HS-5 (cell line): ENCODE results near the gene MORC3.

ENCODE experiments used
- DNase-seq: peaks from one replicate; pipeline ENCODE4 v3.0.0-alpha.2; 2012; ENCODE audit warnings: low read depth

The MORC3 gene

DNA sequence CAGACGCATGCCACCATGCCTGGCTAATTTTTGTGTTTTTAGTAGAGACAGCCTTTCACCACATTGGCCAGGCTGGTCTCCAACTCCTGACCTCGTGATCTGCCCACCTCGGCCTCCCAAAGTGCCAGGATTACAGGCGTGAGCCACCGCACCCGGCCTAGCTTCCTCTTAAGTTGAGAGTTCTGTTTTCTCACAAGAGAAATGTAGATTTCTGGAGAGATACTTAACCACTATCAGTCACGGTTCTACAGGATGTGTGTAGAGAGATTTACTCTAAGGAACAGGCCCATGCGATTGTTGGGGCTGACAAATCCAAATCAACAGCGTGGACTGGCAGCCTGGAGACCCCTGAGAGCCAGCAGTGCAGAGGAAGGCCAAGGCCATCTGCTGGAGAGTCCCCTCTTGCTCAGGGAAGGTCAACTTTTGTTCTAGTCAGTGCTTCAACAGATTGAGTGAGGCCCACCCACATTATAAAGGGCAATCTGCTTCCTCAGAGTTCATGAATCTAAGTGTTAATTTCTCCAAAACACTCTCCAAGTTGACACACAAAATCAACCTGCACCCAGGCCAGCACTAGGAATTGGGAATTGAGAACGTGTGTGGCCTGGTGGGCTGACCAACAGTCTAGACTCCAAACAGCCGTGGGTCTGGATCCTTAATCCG is 103.9 kb downstream of the MORC3 start:
- no peak for DNase-seq

DNA sequence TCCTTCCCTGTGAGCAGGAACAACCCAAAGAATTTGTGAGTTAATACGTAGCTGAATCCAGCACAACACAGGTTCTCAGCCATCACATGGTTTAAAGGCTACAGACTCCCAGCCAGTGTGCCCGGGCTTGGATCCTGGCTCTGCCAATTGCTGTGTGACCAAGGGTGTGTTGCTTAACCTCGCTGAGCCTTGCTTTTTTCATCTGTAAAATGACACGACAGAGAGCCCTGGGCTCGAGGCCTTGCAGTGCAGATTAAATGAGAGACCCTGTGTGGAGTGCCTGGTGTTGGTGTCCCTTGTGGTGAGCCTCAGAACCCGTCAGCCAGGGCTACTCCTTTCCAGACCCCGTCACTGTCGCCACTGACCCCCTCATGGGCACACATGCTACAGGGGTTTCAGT is 104.6 kb downstream of the MORC3 start:
- no peak for DNase-seq

DNA sequence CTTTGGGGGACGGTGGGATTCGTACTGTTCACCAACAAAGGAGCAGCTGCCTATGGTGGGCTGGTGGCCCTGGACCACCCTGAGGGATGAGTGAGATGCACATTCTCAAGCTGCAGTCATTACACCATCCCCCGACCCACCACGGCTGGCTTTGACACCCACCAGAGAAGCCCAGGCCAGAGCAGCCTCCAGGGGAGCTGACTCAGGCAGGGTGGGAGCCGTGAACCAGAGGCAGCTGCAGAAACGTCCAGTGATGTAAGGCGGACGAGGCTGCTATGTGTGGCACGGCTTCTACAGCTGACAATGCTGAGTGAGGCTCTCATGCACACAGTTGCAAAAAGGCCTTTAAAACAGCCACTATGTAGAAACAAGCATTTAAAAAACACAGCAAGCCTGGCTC is 105.3 kb downstream of the MORC3 start:
- DNase-seq = no peak
